Measurements from ENCODE around the gene CHI3L1. TPM values are rescaled to one million over a fixed set of nuclear protein-coding genes. Genes with fewer than 3 reads are reported as not detected.

Gene CHI3L1
- total RNA-seq, 1 donor from 2014 or later = not detected

- H3K27ac Mint-ChIP-seq (ENCODE audit: unreplicated experiment) = no peak overlapping the region
- H3K4me3 Mint-ChIP-seq (ENCODE audit: unreplicated experiment) = no peak overlapping the region
- no peaks in the 10 kb centered on the region for H3K9me3 Mint-ChIP-seq (ENCODE audit: low read depth)
- DNase-seq (ENCODE audit: low spot score) = no peak
- no peaks in the 10 kb centered on the region for H3K36me3 Mint-ChIP-seq (ENCODE audit: low read depth)
- peaks cover 6% of the 10 kb centered on the region for H3K27me3 Mint-ChIP-seq (ENCODE audit: low read depth)
- peaks cover 2% of the 10 kb centered on the region for H3K4me1 Mint-ChIP-seq (ENCODE audit: low read depth)
- no peak for TF ChIP-seq CTCF (IDR thresholded peaks at IDR 0.05)
Measured at GRCh38 chr1:203171341-203172183, 14.9 kb downstream of the CHI3L1 start.

- no peak for TF ChIP-seq CTCF (IDR thresholded peaks at IDR 0.05)
- Mint-ChIP-seq H3K27me3 (ENCODE audit: low read depth) (peaks cover 7% of the 10 kb centered on the region), H3K27ac (ENCODE audit: unreplicated experiment) (no peak overlapping the region), H3K9me3 (ENCODE audit: low read depth) (no peaks in the 10 kb centered on the region), H3K4me3 (ENCODE audit: unreplicated experiment) (no peak overlapping the region), H3K36me3 (ENCODE audit: low read depth) (no peaks in the 10 kb centered on the region), H3K4me1 (ENCODE audit: low read depth) (no peaks in the 10 kb centered on the region)
- DNase-seq (ENCODE audit: low spot score) = no peak
Measured at GRCh38 chr1:203170625-203171330, 15.7 kb downstream of the CHI3L1 start.

GRCh38 chr1:203169770-203170520 lies 16.6 kb downstream of the CHI3L1 start:
- H3K4me1 Mint-ChIP-seq (ENCODE audit: low read depth) = no peaks in the 10 kb centered on the region

GRCh38 chr1:203168991-203169390 lies 17.5 kb downstream of the CHI3L1 start:
- no peak overlapping the region for H3K4me3 Mint-ChIP-seq (ENCODE audit: unreplicated experiment)
- H3K27ac Mint-ChIP-seq (ENCODE audit: unreplicated experiment) = no peak overlapping the region
- no peak for DNase-seq (ENCODE audit: low spot score)
- no peaks in the 10 kb centered on the region for H3K4me1 Mint-ChIP-seq (ENCODE audit: low read depth)
- peaks cover 3% of the 10 kb centered on the region for H3K36me3 Mint-ChIP-seq (ENCODE audit: low read depth)
- H3K9me3 Mint-ChIP-seq (ENCODE audit: low read depth) = no peaks in the 10 kb centered on the region
- H3K27me3 Mint-ChIP-seq (ENCODE audit: low read depth) = peaks cover 17% of the 10 kb centered on the region
- TF ChIP-seq CTCF (IDR thresholded peaks at IDR 0.05) = no peak

More at GRCh38 chr1:203169770-203170520, 16.6 kb downstream of the CHI3L1 start:
- no peak for TF ChIP-seq CTCF (IDR thresholded peaks at IDR 0.05)
- H3K9me3 Mint-ChIP-seq (ENCODE audit: low read depth) = no peaks in the 10 kb centered on the region
- H3K27ac Mint-ChIP-seq (ENCODE audit: unreplicated experiment) = no peak overlapping the region
- H3K36me3 Mint-ChIP-seq (ENCODE audit: low read depth) = peaks cover 3% of the 10 kb centered on the region
- H3K4me3 Mint-ChIP-seq (ENCODE audit: unreplicated experiment) = no peak overlapping the region
- no peak for DNase-seq (ENCODE audit: low spot score)
- H3K27me3 Mint-ChIP-seq (ENCODE audit: low read depth) = peaks cover 11% of the 10 kb centered on the region

GRCh38 chr1:203168256-203168786 lies 18.2 kb downstream of the CHI3L1 start:
- no peaks in the 10 kb centered on the region for H3K4me1 Mint-ChIP-seq (ENCODE audit: low read depth)
- no peak for TF ChIP-seq CTCF (IDR thresholded peaks at IDR 0.05)
- H3K27ac Mint-ChIP-seq (ENCODE audit: unreplicated experiment) = no peak overlapping the region
- H3K4me3 Mint-ChIP-seq (ENCODE audit: unreplicated experiment) = no peak overlapping the region
- H3K9me3 Mint-ChIP-seq (ENCODE audit: low read depth) = no peaks in the 10 kb centered on the region
- DNase-seq (ENCODE audit: low spot score) = no peak
- H3K27me3 Mint-ChIP-seq (ENCODE audit: low read depth) = peaks cover 18% of the 10 kb centered on the region
- H3K36me3 Mint-ChIP-seq (ENCODE audit: low read depth) = peaks cover 3% of the 10 kb centered on the region
